ENCODE results near the gene METRNL.
"Not testable (repeated sequence)": the region's sequence is repeated elsewhere in the genome, so short reads cannot be mapped to it uniquely, and the experiment has no call there.

Gene METRNL

GRCh38 chr17:83132251-83133081 lies 53.1 kb downstream of the METRNL start:
- DNase-seq: peak in 5 of 10 donors; percentile 0 to 67 (median 53)
- intact Hi-C loops (cut with DNase I): no loop called here

GRCh38 chr17:83133302-83134121 lies 54.1 kb downstream of the METRNL start:
- intact Hi-C loops (cut with DNase I): no loop called here
- DNase-seq: peak in 4 of 10 donors; percentile 0 to 39 (median 14)

DNA sequence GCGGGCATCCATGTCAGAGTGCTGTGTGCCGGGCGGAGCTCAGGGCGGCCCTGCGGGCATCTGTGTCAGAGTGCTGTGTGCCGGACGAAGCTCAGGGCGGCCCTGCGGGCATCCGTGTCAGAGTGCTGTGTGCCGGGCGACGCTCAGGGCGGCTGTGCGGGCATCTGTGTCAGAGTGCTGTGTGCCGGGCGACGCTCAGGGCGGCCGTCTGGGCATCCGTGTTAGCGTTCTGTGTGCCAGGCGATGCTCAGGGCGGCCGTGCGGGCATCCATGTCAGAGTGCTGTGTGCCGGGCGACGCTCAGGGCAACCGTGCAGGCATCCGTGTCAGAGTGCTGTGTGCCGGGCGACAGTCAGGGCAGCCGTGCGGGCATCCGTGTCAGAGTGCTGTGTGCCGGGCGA lies 55.0 kb downstream of the METRNL start:
- peak in 1 of 10 donors; percentile 52 for DNase-seq
- intact Hi-C loops (cut with DNase I): not testable (repeated sequence)

DNA sequence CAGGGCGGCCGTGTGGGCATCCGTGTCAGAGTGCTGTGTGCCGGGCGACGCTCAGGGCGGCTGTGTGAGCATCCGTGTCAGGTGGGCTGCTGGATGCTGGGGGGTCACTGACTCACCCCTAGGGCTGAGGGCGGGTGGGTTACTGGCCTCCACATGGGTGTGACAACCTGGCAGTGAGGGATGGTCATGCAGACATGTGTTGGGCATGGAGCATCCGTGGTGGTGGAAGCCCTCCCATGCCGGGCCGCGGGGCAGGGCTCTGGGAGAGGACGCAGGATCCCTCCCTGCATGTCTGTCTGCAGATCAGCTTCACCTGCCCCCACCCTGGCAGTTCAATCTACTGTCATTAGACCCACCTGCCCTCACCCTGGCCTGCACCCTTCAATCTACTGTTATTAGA lies 56.3 kb downstream of the METRNL start:
- DNase-seq: peak in 3 of 10 donors; percentile 51 to 63 (median 53)
- intact Hi-C loops (cut with DNase I): no loop called here

DNA sequence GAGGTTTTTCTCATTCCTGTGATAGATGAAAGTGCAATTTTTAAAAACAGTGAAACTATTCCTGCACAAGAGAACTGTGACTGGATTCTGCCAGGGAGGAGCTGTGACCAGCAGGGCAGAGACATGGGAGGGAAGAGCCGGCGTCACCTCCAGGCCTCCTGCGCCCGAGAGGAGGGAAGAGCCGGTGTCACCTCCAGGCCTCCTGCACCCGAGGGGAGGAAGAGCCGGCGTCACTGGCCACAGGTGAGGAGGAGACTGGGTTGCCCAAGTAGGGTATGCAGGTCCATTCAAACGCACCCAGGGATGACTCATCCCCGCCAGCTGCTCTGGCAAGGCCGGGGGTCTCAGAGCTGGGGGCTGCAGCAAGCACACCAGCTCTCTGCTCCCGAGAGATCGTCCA lies 56.7 kb downstream of the METRNL start:
- intact Hi-C loops (cut with DNase I): no loop called here
- DNase-seq: peak in 2 of 10 donors; percentile 26 to 51

- intact Hi-C loops (cut with DNase I): no loop called here
- peak in 4 of 10 donors; percentile 0 to 63 (median 41) for DNase-seq
These were observed 57.5 kb downstream of the METRNL start for GRCh38 chr17:83136931-83137330.

DNA sequence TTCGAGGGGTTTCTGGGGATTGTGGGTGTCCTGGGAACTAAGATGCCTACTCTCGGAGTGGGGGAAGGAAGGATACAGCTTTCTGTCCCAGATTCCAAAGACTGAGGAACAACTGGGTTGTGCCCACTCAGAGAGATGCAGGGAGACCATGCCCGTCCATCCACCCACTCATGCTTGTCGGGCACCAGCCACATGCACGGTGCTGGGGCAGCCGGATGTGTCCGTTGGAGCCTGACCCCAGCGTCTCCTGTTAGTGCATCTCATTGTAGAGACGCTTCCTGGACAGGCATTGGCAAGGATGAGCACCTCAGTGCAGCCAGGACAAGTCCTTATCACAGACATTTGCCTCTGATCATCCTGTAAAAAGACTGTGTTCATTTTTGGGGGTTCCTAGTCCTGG lies 58.1 kb downstream of the METRNL start:
- intact Hi-C loops (cut with DNase I): no loop called here
- peak in 4 of 10 donors; percentile 11 to 47 (median 38) for DNase-seq

DNA sequence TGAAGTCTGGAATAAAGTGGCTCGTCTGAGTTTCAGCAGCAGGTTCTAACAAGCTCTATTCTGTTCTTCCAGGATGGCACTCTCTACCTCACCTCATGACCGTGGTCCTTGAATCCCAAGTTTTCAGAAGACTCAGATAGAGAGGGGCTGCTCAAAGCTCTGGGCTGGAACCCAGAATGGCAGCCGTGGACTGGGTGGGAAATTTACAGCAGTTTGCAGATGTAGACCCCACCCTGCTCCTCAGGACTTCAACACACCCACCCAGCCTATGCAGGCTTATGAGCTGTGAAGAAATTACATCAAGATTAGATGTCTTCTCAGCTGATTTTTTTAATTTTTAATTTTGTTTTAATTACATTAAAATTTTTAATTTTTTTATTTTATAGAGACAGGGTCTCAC lies 59.4 kb downstream of the METRNL start:
- DNase-seq: peak in 2 of 10 donors; percentile 15 to 24
- intact Hi-C loops (cut with DNase I): no loop called here

GRCh38 chr17:83139541-83140248 lies 60.3 kb downstream of the METRNL start:
- intact Hi-C loops (cut with DNase I): not testable (repeated sequence)
- DNase-seq: peak in 4 of 10 donors; percentile 5 to 66 (median 52)

- DNase-seq: peak in 1 of 10 donors; percentile 54
- intact Hi-C loops (cut with DNase I): not testable (repeated sequence)
These were observed 60.8 kb downstream of the METRNL start for GRCh38 chr17:83140249-83140566.

DNA sequence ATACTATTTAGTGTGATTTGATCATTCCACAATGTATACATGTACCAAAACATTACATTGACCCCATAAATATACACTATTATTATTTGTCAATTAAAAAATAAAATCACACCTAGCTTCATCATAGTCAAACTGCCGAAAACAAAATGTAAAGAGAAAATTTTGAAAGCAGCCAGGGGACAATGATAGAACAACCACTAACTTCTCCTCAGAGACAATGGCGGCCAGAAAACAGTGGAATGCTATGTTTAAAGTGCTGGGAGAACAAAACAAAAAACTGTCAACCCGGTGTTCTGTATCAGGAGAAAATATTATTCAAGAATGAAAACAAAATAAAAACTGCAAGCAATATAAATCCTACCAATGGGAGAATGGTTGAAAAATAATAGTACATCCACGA lies 63.2 kb downstream of the METRNL start:
- intact Hi-C loops (cut with DNase I): no loop called here

GRCh38 chr17:83143817-83144231 lies 64.4 kb downstream of the METRNL start:
- DNase-seq: peak in 1 of 10 donors; percentile 52
- intact Hi-C loops (cut with DNase I): no loop called here

More for the DNA sequence above, 63.2 kb downstream of the METRNL start:
- no peak for DNase-seq
